CD14-positive monocyte (primary cell): Measurements from ENCODE around the gene MED9. TPM values are rescaled to one million over a fixed set of nuclear protein-coding genes. Genes with fewer than 3 reads are reported as not detected.

Experiments
- DNase-seq, 3 donors: peaks; one replicate each; pipeline ENCODE4 v3.0.0-alpha.2; 2011 to 2022
- H2AFZ ChIP-seq: 2 replicates; pipeline ENCODE4 v1.6.0; 2012; ENCODE audit warnings: mild to moderate bottlenecking, low read depth, low read length, inconsistent platforms; ENCODE audit not compliant: insufficient read depth, poor library complexity, severe bottlenecking
- H3K27ac ChIP-seq, 2 donors: 1 replicate in 1 of 2; 2 replicates in 1 of 2; pipeline ENCODE4 v1.5.1; 2012 to 2013; ENCODE audit warnings: low read length in 2 of 2, control low read depth in 1 of 2, inconsistent platforms in 1 of 2, low read depth in 1 of 2, mild to moderate bottlenecking in 1 of 2
- H3K27me3 ChIP-seq, 2 donors: one replicate each; pipeline versions ENCODE4 v1.6.0 to v1.6.1; 2011 to 2013; ENCODE audit warnings: low read length in 2 of 2; ENCODE audit not compliant: control insufficient read depth in 2 of 2, insufficient read depth in 2 of 2
- H3K36me3 ChIP-seq, 2 donors: replicated peaks in 1 of 2; 1 replicate in 1 of 2; 2 replicates in 1 of 2; pipeline versions ENCODE4 v1.5.1 to v1.6.1; 2012 to 2013; ENCODE audit warnings: low read length in 2 of 2, control low read depth in 1 of 2, inconsistent platforms in 1 of 2, mild to moderate bottlenecking in 1 of 2; ENCODE audit not compliant: insufficient read depth in 2 of 2, control insufficient read depth in 1 of 2
- H3K4me1 ChIP-seq, 2 donors: 1 replicate in 1 of 2; 2 replicates in 1 of 2; pipeline versions ENCODE4 v1.5.1 to v1.6.1; 2012 to 2013; ENCODE audit warnings: low read length in 2 of 2, control low read depth in 1 of 2, inconsistent platforms in 1 of 2, mild to moderate bottlenecking in 1 of 2, moderate library complexity in 1 of 2; ENCODE audit not compliant: insufficient read depth in 2 of 2, control insufficient read depth in 1 of 2
- H3K4me2 ChIP-seq: replicated peaks from 2 replicates; pipeline ENCODE3; 2012; ENCODE audit warnings: low read length, moderate library complexity, mild to moderate bottlenecking; ENCODE audit not compliant: poor library complexity, severe bottlenecking; ENCODE audit errors: extremely low read depth
- H3K4me3 ChIP-seq, 3 experiments: fragments of 200-600 bp in 1 of 3; sonication (generic) in 1 of 3; replicated peaks in 1 of 3; 1 replicate in 2 of 3; 2 replicates in 1 of 3; pipeline ENCODE4 v1.5.1; 2011 to 2013; ENCODE audit warnings: low read length in 3 of 3, mild to moderate bottlenecking in 3 of 3, control low read depth in 2 of 3, low read depth in 2 of 3, inconsistent platforms in 1 of 3, moderate library complexity in 1 of 3
- H3K79me2 ChIP-seq: 2 replicates; pipeline ENCODE4 v1.6.0; 2012; ENCODE audit warnings: mild to moderate bottlenecking, control low read depth, inconsistent platforms, low read length, moderate library complexity; ENCODE audit not compliant: insufficient read depth
- H3K9ac ChIP-seq: 2 replicates; pipeline ENCODE4 v1.6.0; 2017; ENCODE audit warnings: low read length, mild to moderate bottlenecking; ENCODE audit not compliant: insufficient read depth, poor library complexity, severe bottlenecking
- H3K9me3 ChIP-seq, 2 donors: replicated peaks in 1 of 2; 1 replicate in 1 of 2; 2 replicates in 1 of 2; pipeline versions ENCODE4 v1.5.1 to v1.6.1; 2012 to 2013; ENCODE audit warnings: low read length in 2 of 2, control low read depth in 1 of 2; ENCODE audit not compliant: control insufficient read depth in 1 of 2, insufficient read depth in 1 of 2
- H4K20me1 ChIP-seq: 2 replicates; pipeline ENCODE4 v1.6.0; 2012; ENCODE audit warnings: mild to moderate bottlenecking, low read length, control low read depth, moderate library complexity; ENCODE audit not compliant: insufficient read depth
- H3K27ac Mint-ChIP-seq, 7 donors: one replicate each; pipeline ENCODE4 v1.8.0; 2020; ENCODE audit warnings: mild to moderate bottlenecking in 7 of 7, mixed read lengths in 7 of 7, moderate library complexity in 6 of 7, inconsistent platforms in 2 of 7
- H3K27me3 Mint-ChIP-seq, 3 donors: one replicate each; pipeline ENCODE4 v1.8.0; 2021 to 2022; ENCODE audit warnings: low read depth in 3 of 3, mild to moderate bottlenecking in 3 of 3, mixed read lengths in 3 of 3, moderate library complexity in 3 of 3, inconsistent platforms in 1 of 3
- H3K36me3 Mint-ChIP-seq, 2 donors: one replicate each; pipeline ENCODE4 v1.8.0; 2020; ENCODE audit warnings: mixed read lengths in 2 of 2, inconsistent platforms in 1 of 2, mild to moderate bottlenecking in 1 of 2
- H3K4me1 Mint-ChIP-seq: one replicate; pipeline ENCODE4 v1.8.0; 2020; ENCODE audit warnings: mild to moderate bottlenecking, mixed read lengths
- H3K4me3 Mint-ChIP-seq, 2 donors: one replicate each; pipeline ENCODE4 v1.8.0; 2020; ENCODE audit warnings: mild to moderate bottlenecking in 2 of 2, mixed read lengths in 2 of 2, moderate library complexity in 1 of 2
- H3K9me3 Mint-ChIP-seq, 7 donors: one replicate each; pipeline ENCODE4 v1.8.0; 2020 to 2022; ENCODE audit warnings: mixed read lengths in 7 of 7, mild to moderate bottlenecking in 6 of 7, moderate library complexity in 6 of 7, inconsistent platforms in 2 of 7
- WGBS: methylation state at CpG from one replicate; pipeline ENCODE4 v1.1.5; 2013; ENCODE audit warnings: missing lambda C conversion rate; ENCODE audit not compliant: insufficient coverage; 5-methylcytosine and 5-hydroxymethylcytosine counted together
- intact Hi-C, 2 donors: fragments of 100-400 bp; cut with micrococcal nuclease; formaldehyde crosslinking; loops; one replicate each; pipeline versions ENCODE4 v1.15.0 to v1.15.1; 2023
- polyA plus RNA-seq, 3 donors: library from polyadenylated mRNA; depleted of rRNA in 1 of 3; unstranded in 2 of 3; stranded (reverse) in 1 of 3; fragments of 300-500 nt in 2 of 3; fragments of >200 nt in 1 of 3; fragmentation: Illumina TruSeq in 2 of 3; gene quantifications; 1 replicate in 2 of 3; 2 replicates in 1 of 3; pipeline ENCODE4 v1.2.3, GENCODE V29; 2012 to 2021
- TF ChIP-seq, protein P1 (sequence below): fragments of 200-600 bp; IDR thresholded peaks from one replicate; pipeline ENCODE4 v1.8.0; 2022; ENCODE audit warnings: antibody characterized with exemption, mild to moderate bottlenecking

MED9 gene
- polyA plus RNA-seq, 3 donors: 5.6 to 6.9 (median 6.1) TPM

DNA sequence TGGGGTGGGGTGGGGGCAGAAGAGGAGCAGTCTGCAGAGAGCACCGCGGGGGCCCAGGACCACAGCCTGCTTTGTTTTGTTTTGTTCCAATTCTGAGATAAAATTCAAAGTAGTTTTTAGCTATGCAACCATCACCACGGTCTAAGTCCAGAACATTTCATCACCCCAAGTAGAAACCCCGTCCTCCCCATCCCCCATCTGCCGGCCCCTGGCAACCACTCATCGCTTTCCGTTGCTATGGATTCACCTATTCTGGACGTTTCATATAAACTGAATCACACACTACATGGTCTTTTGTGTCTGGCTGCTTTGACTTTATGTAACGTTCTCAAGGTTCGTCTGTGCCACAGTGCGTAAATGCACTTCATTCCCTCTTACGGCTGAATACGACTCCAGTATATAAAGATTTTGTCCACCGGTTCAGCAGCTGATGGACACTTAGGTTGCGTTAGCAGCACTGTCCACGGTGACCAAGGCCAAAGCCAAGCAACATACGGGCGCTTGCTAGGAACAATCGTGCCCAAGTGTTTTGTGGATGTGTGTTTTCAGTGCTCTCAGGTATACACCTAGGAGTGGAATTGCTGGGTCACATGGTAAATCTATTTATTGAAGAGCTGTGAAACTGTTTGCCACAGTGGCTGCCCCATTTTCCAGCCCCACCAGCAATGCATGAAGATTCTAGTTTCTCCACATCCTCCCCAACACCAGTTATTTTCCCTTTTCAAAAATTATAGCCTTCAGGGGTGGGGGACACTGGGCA, 47.1 kb downstream of the MED9 start:
- Mint-ChIP-seq H3K4me3 (no peak overlapping the region), H3K4me1 (no peaks in the 10 kb centered on the region), H3K36me3 (peaks cover 0 to 4% of the 10 kb centered on the region in 2 donors), H3K27ac (peak overlapping the region in 1 of 7 donors; percentile 36), H3K9me3 (peaks cover 0 to 2% (median 0%) of the 10 kb centered on the region in 7 donors), H3K27me3 (no peaks in the 10 kb centered on the region)
- Histone ChIP-seq H3K4me3 (no peak overlapping the region), H3K9me3 (no peaks in the 10 kb centered on the region), H3K27ac (no peak overlapping the region), H3K4me2 (no peak overlapping the region), H2AFZ (no peak overlapping the region), H3K4me1 (no peaks in the 10 kb centered on the region), H3K9ac (no peak overlapping the region), H3K27me3 (no peaks in the 10 kb centered on the region), H3K36me3 (no peaks in the 10 kb centered on the region), H4K20me1 (no peaks in the 10 kb centered on the region), H3K79me2 (no peaks in the 10 kb centered on the region)
- intact Hi-C loops: no loop called here
- TF ChIP-seq, protein P1, sequence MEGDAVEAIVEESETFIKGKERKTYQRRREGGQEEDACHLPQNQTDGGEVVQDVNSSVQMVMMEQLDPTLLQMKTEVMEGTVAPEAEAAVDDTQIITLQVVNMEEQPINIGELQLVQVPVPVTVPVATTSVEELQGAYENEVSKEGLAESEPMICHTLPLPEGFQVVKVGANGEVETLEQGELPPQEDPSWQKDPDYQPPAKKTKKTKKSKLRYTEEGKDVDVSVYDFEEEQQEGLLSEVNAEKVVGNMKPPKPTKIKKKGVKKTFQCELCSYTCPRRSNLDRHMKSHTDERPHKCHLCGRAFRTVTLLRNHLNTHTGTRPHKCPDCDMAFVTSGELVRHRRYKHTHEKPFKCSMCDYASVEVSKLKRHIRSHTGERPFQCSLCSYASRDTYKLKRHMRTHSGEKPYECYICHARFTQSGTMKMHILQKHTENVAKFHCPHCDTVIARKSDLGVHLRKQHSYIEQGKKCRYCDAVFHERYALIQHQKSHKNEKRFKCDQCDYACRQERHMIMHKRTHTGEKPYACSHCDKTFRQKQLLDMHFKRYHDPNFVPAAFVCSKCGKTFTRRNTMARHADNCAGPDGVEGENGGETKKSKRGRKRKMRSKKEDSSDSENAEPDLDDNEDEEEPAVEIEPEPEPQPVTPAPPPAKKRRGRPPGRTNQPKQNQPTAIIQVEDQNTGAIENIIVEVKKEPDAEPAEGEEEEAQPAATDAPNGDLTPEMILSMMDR: no peak
- DNase-seq: no peak
- 87% methylated on average over 14 of the region's 19 CpGs for WGBS

GRCh38 chr17:17525311-17525710, 48.5 kb downstream of the MED9 start:
- no peaks in the 10 kb centered on the region for H3K4me1 Mint-ChIP-seq
- H3K9me3 Mint-ChIP-seq: peaks cover 0 to 2% (median 0%) of the 10 kb centered on the region in 7 donors
- Histone ChIP-seq H2AFZ (no peak overlapping the region), H3K79me2 (no peaks in the 10 kb centered on the region), H3K36me3 (no peaks in the 10 kb centered on the region), H4K20me1 (no peaks in the 10 kb centered on the region), H3K27me3 (no peaks in the 10 kb centered on the region), H3K9me3 (no peaks in the 10 kb centered on the region), H3K27ac (no peak overlapping the region), H3K4me1 (no peaks in the 10 kb centered on the region), H3K4me2 (no peak overlapping the region), H3K4me3 (no peak overlapping the region), H3K9ac (no peak overlapping the region)
- intact Hi-C loops: no loop called here
- TF ChIP-seq, protein P1: no peak
- 72% methylated on average over 15 of the region's 15 CpGs for WGBS
- no peak overlapping the region for H3K4me3 Mint-ChIP-seq
- peak overlapping the region in 1 of 7 donors; percentile 56 for H3K27ac Mint-ChIP-seq
- H3K36me3 Mint-ChIP-seq: peaks cover 0 to 2% of the 10 kb centered on the region in 2 donors
- DNase-seq: no peak
- H3K27me3 Mint-ChIP-seq: peaks cover 0 to 2% (median 0%) of the 10 kb centered on the region in 3 donors
